ENCODE data around the gene AKNAD1. TPM values are rescaled to one million over a fixed set of nuclear protein-coding genes. Genes with fewer than 3 reads are reported as not detected.

The AKNAD1 gene
- total and polyA plus RNA-seq, 2 of the 4 experiments (the other 2 are of a cell fraction) = 0.07 to 0.18 TPM

DNA sequence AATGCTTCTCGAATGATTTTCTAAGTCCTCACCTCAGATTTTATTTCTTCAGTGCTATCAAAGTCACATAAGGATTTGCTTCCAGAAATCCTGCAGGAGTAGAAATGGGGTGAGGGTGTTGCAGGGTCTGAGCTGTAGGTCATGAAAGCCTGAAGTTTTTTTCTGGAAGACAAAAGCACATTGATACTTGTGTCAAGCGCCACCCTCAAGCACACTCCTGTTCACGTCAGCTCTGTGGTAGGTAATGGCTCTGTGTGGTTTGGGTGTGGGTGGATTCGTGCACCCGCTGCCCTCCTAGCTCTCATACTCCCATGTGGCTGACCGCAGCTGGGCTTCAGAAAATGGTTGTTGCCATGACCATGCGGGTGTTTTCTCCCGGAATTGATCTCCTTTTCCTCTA lies 39.9 kb downstream of the AKNAD1 start:
- peak overlapping the region; percentile 90 for H2BK120ac ChIP-seq (ENCODE audit: low read depth, low read length)
- peak overlapping the region; percentile 91 for H2BK20ac ChIP-seq (ENCODE audit: low read depth, low read length)
- H2BK15ac ChIP-seq (ENCODE audit: low read depth, low read length) = peak overlapping the region; percentile 77; the same call in 1 of the 3 replicates
- H2BK5ac ChIP-seq (ENCODE audit: low read depth, low read length, poor library complexity, severe bottlenecking) = peak overlapping the region; percentile 42
- peak overlapping the region; percentile 70 for H2AK9ac ChIP-seq (replicated peaks; ENCODE audit: low read depth, low read length, poor library complexity)
- dilution Hi-C loops (cut with HindIII; ENCODE audit: low sequenced_read_pairs, unreplicated experiment) = no loop called here
- peaks cover 12% of the 10 kb centered on the region for H3K4me1 ChIP-seq (ENCODE audit: control insufficient read depth, insufficient read depth, low read length)
- peak overlapping the region; percentile 49 for H3K14ac ChIP-seq (replicated peaks; ENCODE audit: low read depth, low read length)
- no peaks in the 10 kb centered on the region for H3K9me3 ChIP-seq (ENCODE audit: control insufficient read depth, insufficient read depth, low read length)
- in situ Hi-C loops (cut with MboI; ENCODE audit: low sequenced_read_pairs) = no loop called here
- H4K8ac ChIP-seq (ENCODE audit: low read depth in 2 of 2, low read length in 2 of 2) = peak overlapping the region; percentile 45 to 91
- peak overlapping the region; percentile 72 for H3K18ac ChIP-seq (ENCODE audit: low read depth, low read length)
- peak overlapping the region; percentile 64 for H3K27ac ChIP-seq (ENCODE audit: insufficient read depth, low read length)
- H3K4me3 ChIP-seq (ENCODE audit: insufficient read depth, low read depth, low read length) = no peak overlapping the region
- ChIA-PET CTCF (interaction anchor here (0.7 to 1.9 kb wide), 4 partner anchors 11 to 81 kb away, joined by 3 to 9 read pairs (median 3); no protein-coding TSS in a partner anchor), POLR2A (ENCODE audit: unreplicated experiment) (interaction anchor here (0.6 to 1.2 kb wide), 2 partner anchors 14 to 57 kb away, joined by 3 read pairs; no protein-coding TSS in a partner anchor)
- BruUV-seq (replicated peaks) = no TSS peak
- TF ChIP-seq MXI1 (IDR thresholded peaks at IDR 0.05; ENCODE audit: borderline replicate concordance, low read depth, low read length) (no peak), NFE2L2 (IDR thresholded peaks at IDR 0.05; ENCODE audit: low read depth, low read length) (no peak), SMC3 (IDR thresholded peaks at IDR 0.05; ENCODE audit: low read depth, low read length) (no peak)
- intact Hi-C loops (cut with micrococcal nuclease) = no loop called here
- H4K5ac ChIP-seq (ENCODE audit: low read depth, low read length) = peak overlapping the region; percentile 28
- H3K9me1 ChIP-seq (ENCODE audit: insufficient read depth, low read length) = peaks cover 3% of the 10 kb centered on the region; the same call in 1 of the 2 replicates
- peak overlapping the region; percentile 97 for H2AK5ac ChIP-seq (ENCODE audit: low read depth, low read length)
- no peaks in the 10 kb centered on the region for H3K79me1 ChIP-seq (ENCODE audit: low read depth in 1 of 2, low read length in 2 of 2)
- H3K23ac ChIP-seq (ENCODE audit: low read depth, low read length) = peak overlapping the region; percentile 70
- peak; percentile 74 for DNase-seq
- H3K4me2 ChIP-seq (ENCODE audit: low read depth, low read length) = no peak overlapping the region; the same call in 1 of the 2 replicates
- peak overlapping the region; percentile 79; the same call in 1 of the 2 replicates for H4K91ac ChIP-seq (ENCODE audit: insufficient read depth, low read depth, low read length)
- no peaks in the 10 kb centered on the region for H4K20me1 ChIP-seq (ENCODE audit: insufficient read depth, low read length)
- peaks cover 2% of the 10 kb centered on the region; the same call in 1 of the 2 replicates for H3K36me3 ChIP-seq (ENCODE audit: control insufficient read depth, insufficient read depth, low read length)
- H3K9ac ChIP-seq (ENCODE audit: low read depth, low read length) = peak overlapping the region; percentile 10; the same call in 1 of the 2 replicates
- peak overlapping the region; percentile 88 for H2AFZ ChIP-seq (replicated peaks; ENCODE audit: low read length, poor library complexity)
- peak; percentile 5; the same call in 1 of the 2 replicates for ATAC-seq (ENCODE audit: low read depth)
- no CpG with 5 or more reads among the region's 8 CpGs for WGBS, 2 experiments (ENCODE audit: extremely low coverage in 2 of 2, insufficient read length in 1 of 2)
- H3K56ac ChIP-seq (ENCODE audit: extremely low read depth, insufficient read depth, low read length) = peak overlapping the region; percentile 64; the same call in 1 of the 2 replicates
- H3K27me3 ChIP-seq (ENCODE audit: control insufficient read depth, insufficient read depth, low read length) = no peaks in the 10 kb centered on the region
- H3K4ac ChIP-seq (ENCODE audit: low read depth, low read length) = peak overlapping the region; percentile 68

Measured in IMR-90 (cell line).